Activated T-cell treated with anti-CD3 and anti-CD28 coated beads, Interleukin-2, amount 50 U/mL, for 4 hours (primary cell): ENCODE data around the gene PTPRK. TPM values are rescaled to one million over a fixed set of nuclear protein-coding genes. Genes with fewer than 3 reads are reported as not detected.

Experiments
- ATAC-seq, 2 donors: fragments of 200-7000 bp; cut with Tn5 transposase; one replicate each; pipeline ENCODE4 v1.10.0; 2021
- DNase-seq: peaks from one replicate; pipeline ENCODE4 v3.0.0-alpha.2; 2020
- H3K27me3 Mint-ChIP-seq: one replicate; pipeline ENCODE4 v1.8.0; 2021; ENCODE audit warnings: low read depth, mixed read lengths
- H3K36me3 Mint-ChIP-seq: one replicate; pipeline ENCODE4 v1.8.0; 2022; ENCODE audit warnings: mixed read lengths; ENCODE audit not compliant: insufficient read depth
- H3K4me1 Mint-ChIP-seq: one replicate; pipeline ENCODE4 v1.8.0; 2021; ENCODE audit warnings: low read depth, mixed read lengths
- H3K4me3 Mint-ChIP-seq: one replicate; pipeline ENCODE4 v1.8.0; 2021; ENCODE audit warnings: mild to moderate bottlenecking, moderate library complexity, mixed read lengths
- H3K9me3 Mint-ChIP-seq: one replicate; pipeline ENCODE4 v1.8.0; 2021; ENCODE audit warnings: mixed read lengths
- total RNA-seq, 3 donors: library from RNA; stranded (reverse); gene quantifications; one replicate each; pipeline ENCODE4 v1.2.1, GENCODE V29; 2021

PTPRK gene
- total RNA-seq, 3 donors from 2014 or later: 5.6 to 17.5 (median 11.6) TPM

DNA sequence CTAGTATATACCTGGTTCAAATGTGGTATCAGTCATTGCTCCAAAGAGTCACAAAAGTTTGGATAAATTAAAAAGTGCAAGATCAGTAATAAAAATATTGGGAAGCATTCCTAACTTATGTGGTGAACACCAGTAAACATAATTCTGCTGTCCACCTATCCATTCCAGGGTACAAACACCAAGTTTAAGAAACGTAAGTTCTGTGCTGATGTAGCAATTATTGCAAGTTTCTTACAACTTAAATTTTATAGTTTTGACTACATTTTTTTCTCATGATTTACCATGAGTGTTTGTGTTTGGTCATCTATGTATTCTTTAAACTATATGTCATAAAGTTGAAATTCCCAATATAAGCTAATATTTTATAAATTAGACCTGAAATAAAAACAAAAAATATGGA is 364.6 kb downstream of the PTPRK start:
- peaks cover 9% of the 10 kb centered on the region for H3K27me3 Mint-ChIP-seq
- peaks cover 3% of the 10 kb centered on the region for H3K4me1 Mint-ChIP-seq
- ATAC-seq (no peak), DNase-seq (no peak)
- H3K4me3 Mint-ChIP-seq: no peak overlapping the region
- H3K9me3 Mint-ChIP-seq: no peaks in the 10 kb centered on the region
- H3K36me3 Mint-ChIP-seq: no peaks in the 10 kb centered on the region

GRCh38 chr6:128152551-128152950 is 367.8 kb downstream of the PTPRK start:
- peaks cover 3% of the 10 kb centered on the region for H3K4me1 Mint-ChIP-seq
- H3K9me3 Mint-ChIP-seq: no peaks in the 10 kb centered on the region
- no peak for DNase-seq
- no peak for ATAC-seq
- H3K36me3 Mint-ChIP-seq: peaks cover 1% of the 10 kb centered on the region
- no peak overlapping the region for H3K4me3 Mint-ChIP-seq
- H3K27me3 Mint-ChIP-seq: peaks cover 9% of the 10 kb centered on the region

GRCh38 chr6:128150376-128150775 is 370.0 kb downstream of the PTPRK start:
- peaks cover 1% of the 10 kb centered on the region for H3K36me3 Mint-ChIP-seq
- ATAC-seq (no peak), DNase-seq (no peak)
- H3K4me1 Mint-ChIP-seq: no peaks in the 10 kb centered on the region
- H3K4me3 Mint-ChIP-seq: no peak overlapping the region
- H3K9me3 Mint-ChIP-seq: no peaks in the 10 kb centered on the region
- H3K27me3 Mint-ChIP-seq: peaks cover 9% of the 10 kb centered on the region

- no peak for DNase-seq
- H3K36me3 Mint-ChIP-seq: peaks cover 1% of the 10 kb centered on the region
- no peak overlapping the region for H3K4me3 Mint-ChIP-seq
- H3K4me1 Mint-ChIP-seq: peaks cover 2% of the 10 kb centered on the region
- peaks cover 9% of the 10 kb centered on the region for H3K27me3 Mint-ChIP-seq
- no peak for ATAC-seq
- H3K9me3 Mint-ChIP-seq: no peaks in the 10 kb centered on the region
Measured at GRCh38 chr6:128149796-128150195, 370.6 kb downstream of the PTPRK start.

- Mint-ChIP-seq H3K9me3 (no peaks in the 10 kb centered on the region), H3K27me3 (no peaks in the 10 kb centered on the region), H3K4me1 (peaks cover 7% of the 10 kb centered on the region), H3K4me3 (no peak overlapping the region), H3K36me3 (peaks cover 1% of the 10 kb centered on the region)
- ATAC-seq: no peak
- DNase-seq: no peak
Measured at GRCh38 chr6:128144320-128144719, 376.1 kb downstream of the PTPRK start.

GRCh38 chr6:128141932-128142331 is 378.5 kb downstream of the PTPRK start:
- Mint-ChIP-seq H3K4me1 (peaks cover 7% of the 10 kb centered on the region), H3K36me3 (no peaks in the 10 kb centered on the region), H3K4me3 (no peak overlapping the region), H3K9me3 (no peaks in the 10 kb centered on the region), H3K27me3 (no peaks in the 10 kb centered on the region)
- no peak for ATAC-seq
- DNase-seq: no peak

- Mint-ChIP-seq H3K4me1 (peaks cover 5% of the 10 kb centered on the region), H3K9me3 (no peaks in the 10 kb centered on the region), H3K4me3 (no peak overlapping the region), H3K36me3 (no peaks in the 10 kb centered on the region), H3K27me3 (no peaks in the 10 kb centered on the region)
- DNase-seq (no peak), ATAC-seq (no peak)
Measured at GRCh38 chr6:128139519-128139918, 380.9 kb downstream of the PTPRK start.

DNA sequence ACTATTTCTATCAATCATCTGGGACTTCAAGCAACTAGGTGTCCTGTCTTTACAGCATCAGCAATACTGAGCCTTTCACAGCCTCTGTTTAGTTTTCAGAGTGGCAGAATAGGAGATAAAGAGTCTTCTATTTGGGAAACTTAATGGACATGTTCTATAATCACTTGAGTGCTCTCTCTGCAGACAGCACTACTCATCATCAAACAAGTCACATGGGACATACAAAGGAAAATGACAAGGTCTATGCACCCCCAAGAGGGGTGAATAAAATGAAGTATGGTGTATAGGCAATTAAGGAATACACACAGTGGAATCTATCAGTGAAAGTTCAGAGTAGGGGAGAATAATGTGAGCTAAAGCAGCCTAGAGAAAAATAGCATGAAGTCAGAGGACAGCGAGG is 381.7 kb downstream of the PTPRK start:
- H3K4me1 Mint-ChIP-seq: peaks cover 1% of the 10 kb centered on the region
- H3K9me3 Mint-ChIP-seq: no peaks in the 10 kb centered on the region
- no peak overlapping the region for H3K4me3 Mint-ChIP-seq
- H3K27me3 Mint-ChIP-seq: no peaks in the 10 kb centered on the region
- H3K36me3 Mint-ChIP-seq: no peaks in the 10 kb centered on the region
- ATAC-seq (no peak), DNase-seq (no peak)

GRCh38 chr6:128135325-128135724 is 385.1 kb downstream of the PTPRK start:
- Mint-ChIP-seq H3K27me3 (no peaks in the 10 kb centered on the region), H3K36me3 (no peaks in the 10 kb centered on the region), H3K4me3 (no peak overlapping the region), H3K4me1 (no peaks in the 10 kb centered on the region), H3K9me3 (no peaks in the 10 kb centered on the region)
- no peak for DNase-seq
- no peak for ATAC-seq

GRCh38 chr6:128131566-128131965 is 388.8 kb downstream of the PTPRK start:
- no peak overlapping the region for H3K4me3 Mint-ChIP-seq
- no peaks in the 10 kb centered on the region for H3K9me3 Mint-ChIP-seq
- ATAC-seq (no peak), DNase-seq (no peak)
- no peaks in the 10 kb centered on the region for H3K4me1 Mint-ChIP-seq
- H3K36me3 Mint-ChIP-seq: no peaks in the 10 kb centered on the region
- H3K27me3 Mint-ChIP-seq: no peaks in the 10 kb centered on the region

GRCh38 chr6:128131036-128131435 is 389.4 kb downstream of the PTPRK start:
- H3K9me3 Mint-ChIP-seq: no peaks in the 10 kb centered on the region
- H3K4me3 Mint-ChIP-seq: no peak overlapping the region
- no peaks in the 10 kb centered on the region for H3K4me1 Mint-ChIP-seq
- no peaks in the 10 kb centered on the region for H3K27me3 Mint-ChIP-seq
- no peak for ATAC-seq
- DNase-seq: no peak
- no peaks in the 10 kb centered on the region for H3K36me3 Mint-ChIP-seq

- Mint-ChIP-seq H3K36me3 (no peaks in the 10 kb centered on the region), H3K9me3 (no peaks in the 10 kb centered on the region), H3K4me3 (no peak overlapping the region), H3K27me3 (no peaks in the 10 kb centered on the region), H3K4me1 (no peaks in the 10 kb centered on the region)
- ATAC-seq (no peak), DNase-seq (no peak)
Measured at GRCh38 chr6:128129679-128130078, 390.7 kb downstream of the PTPRK start.

GRCh38 chr6:128127650-128128049 is 392.7 kb downstream of the PTPRK start:
- Mint-ChIP-seq H3K4me1 (no peaks in the 10 kb centered on the region), H3K36me3 (no peaks in the 10 kb centered on the region), H3K27me3 (no peaks in the 10 kb centered on the region), H3K4me3 (no peak overlapping the region), H3K9me3 (no peaks in the 10 kb centered on the region)
- DNase-seq (no peak), ATAC-seq (no peak)

DNA sequence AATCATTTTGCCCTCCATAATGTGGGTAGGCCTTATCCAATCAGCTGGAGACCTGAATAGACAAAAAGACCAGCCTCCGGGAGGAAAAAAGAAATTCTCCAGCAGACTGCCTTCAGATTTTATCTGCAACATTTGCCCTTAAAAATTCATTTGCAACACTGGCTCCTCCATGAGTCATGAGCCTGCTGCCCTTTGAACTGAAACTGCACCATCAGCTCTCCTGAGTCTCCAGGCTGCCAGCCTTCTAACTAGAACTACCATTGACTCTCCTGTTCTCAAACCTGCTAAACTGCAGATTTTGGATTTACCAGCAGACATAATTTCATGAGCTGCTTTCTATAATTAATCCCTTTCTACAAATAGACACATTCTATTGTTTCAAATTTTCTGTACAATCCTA is 395.7 kb downstream of the PTPRK start:
- Mint-ChIP-seq H3K9me3 (no peaks in the 10 kb centered on the region), H3K36me3 (no peaks in the 10 kb centered on the region), H3K4me3 (no peak overlapping the region), H3K27me3 (no peaks in the 10 kb centered on the region), H3K4me1 (peaks cover 3% of the 10 kb centered on the region)
- DNase-seq: no peak
- no peak for ATAC-seq

- no peaks in the 10 kb centered on the region for H3K9me3 Mint-ChIP-seq
- H3K27me3 Mint-ChIP-seq: no peaks in the 10 kb centered on the region
- H3K36me3 Mint-ChIP-seq: no peaks in the 10 kb centered on the region
- ATAC-seq: no peak
- peaks cover 3% of the 10 kb centered on the region for H3K4me1 Mint-ChIP-seq
- no peak overlapping the region for H3K4me3 Mint-ChIP-seq
- no peak for DNase-seq
Measured at GRCh38 chr6:128121610-128122009, 398.8 kb downstream of the PTPRK start.

DNA sequence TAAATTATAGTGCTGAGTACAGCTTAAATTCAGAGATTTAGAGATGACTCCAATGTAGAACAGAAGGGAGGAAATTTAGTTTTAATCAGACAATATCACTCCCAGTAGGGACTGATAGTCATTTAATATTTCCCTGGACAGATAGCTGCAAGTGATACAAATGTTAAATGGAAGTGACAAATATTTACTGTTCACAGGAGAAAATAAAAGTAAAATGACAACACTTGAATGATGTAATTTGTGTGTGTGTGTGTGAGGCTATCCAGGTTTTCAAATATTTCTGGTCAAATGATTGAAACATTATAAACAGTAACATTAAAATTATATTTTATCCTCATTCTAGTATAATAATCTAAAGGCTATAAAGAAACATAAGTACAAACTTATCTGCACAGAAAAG is 399.2 kb downstream of the PTPRK start:
- Mint-ChIP-seq H3K4me1 (peaks cover 3% of the 10 kb centered on the region), H3K27me3 (no peaks in the 10 kb centered on the region), H3K4me3 (no peak overlapping the region), H3K36me3 (no peaks in the 10 kb centered on the region), H3K9me3 (no peaks in the 10 kb centered on the region)
- ATAC-seq (no peak), DNase-seq (no peak)
